ENCODE data around the gene TMBIM1.

TMBIM1 gene

DNA sequence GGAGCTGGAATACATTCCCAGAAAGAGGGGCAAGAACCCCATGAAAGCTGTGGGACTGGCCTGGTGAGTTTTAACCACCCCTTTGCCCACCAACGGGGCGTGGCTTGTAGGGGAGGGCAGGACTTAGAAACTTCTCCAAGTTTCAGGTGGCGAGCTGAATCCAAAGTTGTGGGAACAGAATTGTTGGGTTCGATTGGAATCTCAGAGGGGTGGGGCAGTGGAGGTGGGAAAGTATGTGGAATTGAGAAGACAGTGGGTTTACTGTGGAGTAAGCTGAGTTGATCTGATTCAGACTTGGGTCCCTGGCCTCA is 20.9 kb downstream of the TMBIM1 start:
- DNase-seq, result no peak

DNA sequence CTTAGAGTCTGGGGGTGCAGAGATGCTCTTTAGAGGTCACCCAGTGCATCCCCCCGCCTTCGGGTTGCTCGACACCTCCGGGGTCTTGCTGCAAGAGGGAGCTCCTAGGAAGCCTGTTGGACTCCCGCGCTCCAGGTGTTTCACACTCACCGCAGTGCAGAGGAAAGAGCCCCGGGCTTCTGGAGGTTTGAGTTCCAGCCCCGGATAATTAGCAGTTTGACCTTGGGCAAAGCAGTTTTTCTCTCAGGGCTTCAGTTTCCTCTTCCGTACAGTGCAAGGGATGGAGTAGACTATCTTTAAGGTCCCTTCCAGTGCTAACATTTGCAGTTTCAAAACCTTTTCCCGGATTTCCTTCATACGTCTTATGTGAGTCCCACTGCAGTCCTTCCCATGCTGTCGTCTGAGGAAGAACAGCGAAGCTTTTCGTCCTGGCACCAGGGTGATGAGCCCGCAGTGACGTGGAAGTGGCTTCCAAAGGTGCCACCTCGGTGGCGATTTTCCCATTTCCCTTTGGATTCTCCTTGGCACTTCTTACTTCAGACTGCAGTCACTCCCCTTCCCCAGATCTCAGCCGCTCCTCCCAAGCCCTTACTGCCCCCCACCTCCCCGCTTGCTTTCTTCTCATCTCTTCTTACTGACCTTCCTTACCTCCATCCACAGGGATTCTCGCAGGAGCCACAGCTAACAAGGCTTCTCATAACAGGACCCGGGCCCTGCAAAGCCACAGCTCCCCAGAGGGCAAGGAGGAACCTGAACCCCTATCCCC is 21.4 kb downstream of the TMBIM1 start:
- no peak for DNase-seq

DNA sequence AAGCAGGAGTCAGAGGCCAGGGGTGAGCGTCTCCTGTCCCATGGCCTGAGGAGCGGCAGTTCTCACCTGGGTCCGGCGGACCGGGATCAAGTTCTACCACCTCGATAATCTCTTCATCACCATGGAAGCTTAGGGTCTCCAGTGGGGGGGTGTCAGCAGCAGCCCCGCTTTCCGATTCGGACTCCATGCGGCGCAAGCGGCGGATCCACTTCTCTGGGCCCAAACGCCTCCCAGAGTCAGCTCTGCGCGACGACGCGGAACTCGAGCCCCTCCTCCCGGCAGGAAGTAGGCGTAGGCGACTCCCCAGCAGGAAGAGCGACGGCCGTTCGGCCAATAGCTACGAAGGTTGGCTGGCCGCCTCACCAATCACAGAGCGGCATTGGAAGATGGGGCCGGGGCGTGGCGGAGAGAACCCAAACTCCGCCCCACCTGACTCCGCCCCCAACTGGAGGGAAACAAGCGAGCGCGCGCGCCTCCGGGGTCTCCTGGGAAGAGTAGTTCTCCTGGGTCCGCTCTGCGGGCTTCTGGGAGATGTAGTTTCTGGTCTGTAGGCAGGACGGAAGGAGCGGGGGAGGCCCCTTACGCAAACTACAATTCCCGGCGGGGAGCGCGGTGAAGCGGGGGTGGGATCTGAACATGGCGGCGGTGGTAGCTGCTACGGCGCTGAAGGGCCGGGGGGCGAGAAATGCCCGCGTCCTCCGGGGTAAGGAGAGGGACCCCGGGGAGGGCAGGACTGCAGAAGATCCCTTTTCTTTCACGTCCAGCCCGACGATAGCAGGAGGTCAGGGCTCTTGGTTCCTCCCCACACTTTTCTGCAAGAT is 22.2 kb downstream of the TMBIM1 start, which contains the start of the genes AAMP and PNKD:
Gene AAMP (minus strand): TSS at position 238 of the 821 bp plus-strand sequence. CDS start 51 bp downstream, at position 187.
Gene PNKD (plus strand): TSS at position 620 of the 821 bp plus-strand sequence. CDS start 17 bp downstream, at position 637.
- peak; percentile 100 for DNase-seq

DNA sequence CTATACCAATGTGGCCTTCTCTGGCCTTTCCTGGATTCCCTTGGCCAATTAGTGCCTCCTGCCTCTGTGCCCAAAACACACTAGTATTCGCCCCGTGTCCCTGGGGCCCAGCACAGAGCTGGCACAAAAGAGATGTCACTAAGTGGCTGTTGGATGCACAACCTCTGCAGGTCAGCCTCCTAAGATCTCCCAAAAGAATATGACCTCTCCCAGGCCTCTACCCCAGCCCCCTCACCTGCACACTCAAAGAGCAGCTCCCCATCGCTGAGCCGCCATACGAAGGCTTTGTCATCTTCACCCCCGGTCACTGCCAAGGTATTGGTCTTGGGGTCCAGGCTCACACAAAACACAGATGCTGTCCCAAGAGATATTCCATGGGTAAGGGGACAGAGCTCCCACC is 25.0 kb downstream of the TMBIM1 start:
- no peak for DNase-seq

DNA sequence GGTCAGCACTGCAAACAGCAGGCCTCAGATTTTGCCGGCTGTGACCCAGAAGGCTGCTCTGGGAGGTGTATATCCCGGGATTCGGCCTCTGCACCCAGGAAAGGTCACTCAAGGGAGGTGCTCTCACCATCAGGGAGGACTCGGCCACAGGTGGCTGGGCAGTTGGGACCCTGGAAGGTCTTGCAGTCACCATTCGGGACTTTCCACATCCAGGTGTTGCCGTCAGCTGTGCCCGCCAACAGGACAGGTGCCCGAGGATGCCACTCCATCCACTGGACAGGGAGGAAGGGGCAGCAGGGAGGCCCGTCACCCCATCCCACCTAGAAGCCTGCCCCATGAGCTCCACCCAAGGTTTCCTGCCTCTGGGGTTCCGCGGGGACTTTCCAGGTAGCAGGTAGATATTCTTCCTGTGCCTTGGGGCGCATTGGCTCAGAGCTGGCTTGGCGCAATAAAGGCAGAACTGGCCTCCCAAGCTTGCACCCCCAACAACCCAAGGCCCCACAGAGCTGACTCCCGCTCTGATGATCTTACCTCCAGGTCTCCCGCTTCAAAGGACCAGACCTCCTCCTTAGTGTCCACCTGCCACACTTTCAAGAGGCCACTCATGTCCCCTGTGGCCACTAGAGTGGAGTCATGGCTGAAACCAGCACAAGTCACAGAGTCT is 25.9 kb downstream of the TMBIM1 start:
- DNase-seq, result no peak

DNA sequence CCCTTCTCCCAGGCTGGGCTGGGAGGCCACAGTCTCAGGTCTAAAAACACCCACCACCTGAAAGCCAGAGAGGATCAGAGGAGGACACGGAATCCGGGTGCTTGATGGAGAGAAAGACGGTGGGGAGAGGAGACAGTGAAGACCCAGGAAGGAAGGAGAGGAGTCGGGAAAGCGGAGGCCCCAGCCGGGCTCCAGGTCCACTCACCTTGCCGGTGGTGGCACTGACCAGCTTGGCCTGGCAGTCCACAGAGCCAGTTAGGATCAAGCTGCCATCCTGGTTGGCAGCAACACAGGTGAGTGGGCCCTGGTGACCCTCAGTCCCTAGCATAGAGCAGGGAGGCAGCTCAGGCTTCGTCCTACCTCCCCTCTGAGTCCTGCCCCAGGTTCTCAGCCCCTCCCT is 26.7 kb downstream of the TMBIM1 start:
- DNase-seq, result no peak

DNA sequence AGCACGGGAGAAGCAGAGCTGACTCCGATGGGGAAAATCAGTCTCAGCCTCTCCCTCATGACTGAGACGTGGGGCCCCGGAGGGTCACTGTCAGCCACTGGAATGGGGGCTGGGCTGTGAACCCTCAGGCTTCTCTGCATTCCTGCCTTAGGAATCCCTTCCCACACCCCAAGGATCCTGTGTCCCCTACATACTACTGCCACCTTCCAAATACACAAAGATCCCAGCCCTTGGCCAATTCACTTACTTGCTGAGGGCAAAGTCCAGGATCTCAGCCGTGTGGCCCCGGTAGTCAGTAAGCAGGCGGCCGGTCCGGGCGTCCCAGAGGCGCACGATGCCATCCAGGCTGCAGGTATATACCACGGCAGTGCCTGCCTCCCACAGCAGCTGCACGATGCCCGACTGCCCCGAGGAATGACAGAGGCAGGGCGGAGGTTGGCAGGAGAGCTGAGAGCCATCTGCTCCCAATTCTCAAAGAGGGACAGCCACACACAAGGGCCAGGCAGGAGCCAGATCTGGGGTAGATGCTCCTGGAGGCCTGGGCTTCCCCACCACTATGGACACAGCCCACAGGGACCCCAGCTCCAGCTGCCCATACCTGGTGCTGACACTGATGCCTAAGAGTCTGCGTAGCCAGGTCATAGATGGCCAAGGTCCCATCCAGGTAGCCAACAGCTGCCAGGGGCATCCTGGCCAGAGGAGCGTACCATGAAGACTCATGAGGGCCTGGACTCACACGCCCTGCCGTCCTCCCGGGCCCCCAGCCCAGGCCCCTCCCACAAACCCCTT is 27.3 kb downstream of the TMBIM1 start:
- no peak for DNase-seq

DNA sequence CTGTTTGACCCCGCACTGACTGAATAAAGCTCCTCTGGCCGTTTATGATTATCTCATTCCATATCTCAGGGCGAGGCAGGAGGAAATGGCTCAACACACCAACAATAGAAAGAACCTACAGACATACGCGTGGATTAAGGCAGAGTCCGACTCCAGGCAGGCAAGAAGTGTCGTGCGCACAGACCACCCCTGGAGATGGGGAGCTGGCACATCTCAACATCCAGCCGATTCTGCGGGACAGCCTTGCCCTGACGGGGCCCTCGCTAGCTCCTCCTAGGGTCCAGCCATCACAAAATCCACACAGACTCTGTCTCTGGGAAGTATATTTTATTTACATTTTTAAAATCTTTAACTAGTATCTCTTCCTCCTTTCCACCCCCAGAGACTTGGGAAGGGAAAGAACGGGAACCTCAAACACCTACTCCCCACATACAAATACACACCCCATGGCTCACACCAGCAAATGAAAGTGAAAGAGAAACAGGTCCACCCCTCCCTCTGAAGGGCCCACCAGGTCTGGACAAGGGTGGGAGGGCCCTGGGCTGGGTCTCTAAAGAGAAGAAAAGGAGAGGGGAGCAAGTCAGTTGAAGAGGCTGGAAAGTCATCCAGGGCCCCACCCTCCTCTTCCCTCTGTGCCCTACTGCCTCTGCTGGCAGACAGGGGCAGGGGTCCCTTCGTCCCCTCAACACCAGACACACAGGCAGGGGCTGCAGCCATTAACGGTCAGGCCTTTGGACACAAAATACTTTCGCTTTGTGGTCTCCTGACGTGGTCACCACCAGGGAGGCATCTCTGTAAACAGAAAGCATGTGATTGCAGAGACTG is 28.3 kb downstream of the TMBIM1 start:
- DNase-seq, result no peak

DNA sequence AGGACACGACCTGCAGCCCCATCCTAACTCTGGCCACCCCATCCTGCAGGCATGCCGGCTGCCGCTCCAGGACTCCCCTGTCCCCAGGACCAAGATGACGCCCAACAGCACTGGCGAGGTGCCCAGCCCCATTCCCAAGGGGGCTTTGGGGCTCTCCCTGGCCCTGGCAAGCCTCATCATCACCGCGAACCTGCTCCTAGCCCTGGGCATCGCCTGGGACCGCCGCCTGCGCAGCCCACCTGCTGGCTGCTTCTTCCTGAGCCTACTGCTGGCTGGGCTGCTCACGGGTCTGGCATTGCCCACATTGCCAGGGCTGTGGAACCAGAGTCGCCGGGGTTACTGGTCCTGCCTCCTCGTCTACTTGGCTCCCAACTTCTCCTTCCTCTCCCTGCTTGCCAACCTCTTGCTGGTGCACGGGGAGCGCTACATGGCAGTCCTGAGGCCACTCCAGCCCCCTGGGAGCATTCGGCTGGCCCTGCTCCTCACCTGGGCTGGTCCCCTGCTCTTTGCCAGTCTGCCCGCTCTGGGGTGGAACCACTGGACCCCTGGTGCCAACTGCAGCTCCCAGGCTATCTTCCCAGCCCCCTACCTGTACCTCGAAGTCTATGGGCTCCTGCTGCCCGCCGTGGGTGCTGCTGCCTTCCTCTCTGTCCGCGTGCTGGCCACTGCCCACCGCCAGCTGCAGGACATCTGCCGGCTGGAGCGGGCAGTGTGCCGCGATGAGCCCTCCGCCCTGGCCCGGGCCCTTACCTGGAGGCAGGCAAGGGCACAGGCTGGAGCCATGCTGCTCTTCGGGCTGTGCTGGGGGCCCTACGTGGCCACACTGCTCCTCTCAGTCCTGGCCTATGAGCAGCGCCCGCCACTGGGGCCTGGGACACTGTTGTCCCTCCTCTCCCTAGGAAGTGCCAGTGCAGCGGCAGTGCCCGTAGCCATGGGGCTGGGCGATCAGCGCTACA is 29.4 kb downstream of the TMBIM1 start:
- DNase-seq, result no peak

DNA sequence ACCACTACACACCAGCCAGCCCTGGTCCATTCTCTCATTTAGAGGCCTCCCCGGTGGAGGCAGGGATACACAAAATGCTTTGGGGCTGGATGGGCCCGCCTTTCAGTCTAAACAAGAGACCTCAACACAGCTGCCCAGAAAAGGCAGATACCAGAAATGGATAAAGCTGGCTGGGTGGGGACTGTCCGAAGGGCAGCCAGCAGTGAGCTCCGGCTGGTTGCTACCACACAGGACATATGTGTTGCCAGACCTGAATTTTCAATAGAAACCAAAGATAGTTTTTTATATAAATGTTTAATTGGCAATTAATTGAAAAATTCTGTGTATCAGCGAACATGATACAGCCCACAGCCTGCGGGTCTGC is 30.1 kb downstream of the TMBIM1 start:
- DNase-seq, result no peak

DNA sequence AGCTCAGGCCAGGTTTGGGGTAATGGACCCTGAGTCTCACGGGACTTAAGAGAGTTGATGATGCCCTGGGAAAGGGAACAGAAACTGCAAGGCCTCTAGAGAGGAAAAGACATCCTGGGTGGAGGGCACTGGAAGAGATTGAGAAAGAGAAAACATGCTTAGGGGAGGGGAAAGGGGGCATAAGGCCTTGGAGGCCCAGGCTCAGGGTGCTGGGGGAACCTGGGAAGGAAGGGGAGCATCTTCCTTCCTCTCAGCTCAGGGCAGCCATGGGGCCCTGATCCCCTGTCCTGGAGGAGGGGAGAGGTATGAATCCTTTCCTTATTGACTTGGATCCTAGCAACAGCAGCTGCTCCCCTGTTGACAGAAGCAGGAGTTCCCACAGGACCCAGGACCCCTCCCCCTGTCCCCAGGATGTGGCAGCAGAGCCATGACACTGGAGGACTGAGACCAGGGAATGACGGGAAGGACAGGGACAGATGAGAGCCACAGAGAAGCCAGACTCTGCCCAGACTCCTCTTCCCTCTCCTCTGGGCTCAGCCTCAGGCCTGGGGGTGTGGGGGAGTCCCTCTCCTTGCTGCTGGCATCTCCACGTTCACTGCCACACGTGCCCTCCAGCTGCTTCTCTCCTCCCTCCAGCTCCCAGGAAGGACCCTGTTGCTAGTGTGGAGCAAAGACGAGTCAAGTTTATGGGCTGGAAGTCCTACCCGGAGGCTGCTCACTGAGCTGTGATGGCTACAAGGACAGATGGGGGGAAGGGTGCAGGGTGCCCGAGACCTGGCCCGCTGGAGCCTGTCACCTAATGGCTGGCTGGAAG is 30.7 kb downstream of the TMBIM1 start:
- no peak for DNase-seq

DNA sequence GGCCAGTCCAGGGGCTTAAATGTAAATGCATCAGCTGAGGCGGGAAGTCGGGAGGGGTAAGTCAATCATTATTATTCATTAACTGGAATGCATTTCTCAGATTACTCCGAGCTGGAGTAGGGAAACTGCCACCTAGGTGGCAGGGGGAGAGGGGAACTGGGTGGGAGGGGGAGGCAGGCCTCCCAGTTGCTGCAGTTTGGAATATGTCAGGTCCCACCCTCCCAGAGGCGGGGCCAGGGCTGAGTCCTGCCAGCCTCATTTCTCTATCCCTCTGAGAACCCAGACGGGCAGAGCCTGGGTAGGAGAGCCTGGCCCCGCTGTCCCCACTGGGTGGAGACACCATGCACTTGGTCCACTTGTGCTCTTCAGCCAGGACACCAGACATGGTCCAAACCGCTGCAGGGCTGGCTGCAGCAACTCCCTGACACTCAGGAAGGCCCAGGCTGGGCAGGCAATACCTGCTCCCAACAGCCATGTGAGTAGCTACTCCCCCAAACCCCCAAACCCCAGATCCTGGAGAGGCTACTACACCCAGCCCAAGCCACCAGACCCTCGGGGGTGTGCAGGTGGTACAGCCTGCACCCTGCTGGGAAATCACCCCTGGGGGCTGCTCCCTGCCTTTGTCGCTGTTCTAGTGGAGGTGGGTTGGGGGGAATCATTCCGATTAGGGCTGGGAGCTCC is 31.4 kb downstream of the TMBIM1 start, which contains the start of gene GPBAR1:
Gene GPBAR1 (plus strand): TSS at position 274 of the 681 bp plus-strand sequence. CDS start 1,710 bp downstream, outside the sequence.
- no peak for DNase-seq

DNA sequence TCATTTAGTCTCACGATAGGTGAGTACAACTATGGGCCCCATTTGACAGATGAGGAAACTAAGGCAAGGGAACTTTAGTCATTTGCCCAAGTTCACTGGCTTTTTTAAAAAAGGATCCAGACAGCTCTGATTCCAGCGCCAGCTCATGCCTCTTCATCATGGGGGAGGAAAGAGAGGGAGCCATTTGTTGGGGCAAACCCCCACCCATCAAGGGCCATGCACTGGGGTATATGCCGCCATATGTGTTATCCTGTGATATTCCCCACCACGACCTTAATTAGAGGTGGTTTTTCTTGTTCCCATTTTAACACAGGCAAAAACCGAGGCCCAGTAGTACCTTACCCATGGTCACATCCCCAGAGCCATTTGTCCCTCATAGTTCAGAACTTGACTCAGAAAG is 32.1 kb downstream of the TMBIM1 start:
- no peak for DNase-seq

DNA sequence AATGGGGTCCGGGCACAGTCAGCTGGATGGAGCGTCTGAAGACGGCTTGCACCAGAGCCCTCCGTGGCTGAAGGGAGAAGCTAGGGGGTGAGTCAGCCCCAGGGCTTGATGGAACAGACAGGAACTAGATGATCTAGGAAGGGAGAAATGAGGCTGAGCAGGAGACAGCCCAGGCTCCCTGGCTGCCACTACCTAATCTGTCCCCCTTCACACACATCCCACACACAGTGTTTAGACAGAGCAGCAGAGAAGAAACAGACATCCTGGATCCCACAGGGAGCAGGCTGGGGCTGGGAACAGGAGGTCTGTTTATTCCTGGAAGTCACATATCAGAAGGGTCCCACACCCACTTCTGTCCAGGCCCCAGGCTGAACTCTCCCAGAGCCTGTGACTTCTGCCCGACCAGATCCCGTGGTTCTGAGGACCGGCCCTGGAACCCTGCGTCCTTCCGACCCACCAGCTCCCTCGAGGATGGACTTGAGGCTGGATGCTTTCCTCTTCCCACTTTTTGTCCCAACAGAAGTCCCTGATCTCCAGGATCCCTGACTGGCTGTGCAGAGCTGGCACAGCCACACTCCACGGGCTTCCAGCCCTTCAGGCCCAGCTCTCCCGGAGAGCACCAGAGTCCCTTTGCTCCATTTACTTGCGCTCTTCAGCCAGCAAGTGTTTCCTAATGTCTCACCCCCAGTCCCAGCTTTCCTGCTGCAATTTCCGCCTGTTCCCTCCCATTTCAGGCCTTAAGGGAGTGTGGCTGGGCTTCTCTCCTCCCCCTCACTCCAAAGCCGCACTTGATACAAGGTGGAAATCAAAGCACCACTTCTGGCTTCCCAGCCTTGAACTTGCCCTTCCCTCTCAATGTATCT is 33.0 kb downstream of the TMBIM1 start:
- DNase-seq, result no peak

DNA sequence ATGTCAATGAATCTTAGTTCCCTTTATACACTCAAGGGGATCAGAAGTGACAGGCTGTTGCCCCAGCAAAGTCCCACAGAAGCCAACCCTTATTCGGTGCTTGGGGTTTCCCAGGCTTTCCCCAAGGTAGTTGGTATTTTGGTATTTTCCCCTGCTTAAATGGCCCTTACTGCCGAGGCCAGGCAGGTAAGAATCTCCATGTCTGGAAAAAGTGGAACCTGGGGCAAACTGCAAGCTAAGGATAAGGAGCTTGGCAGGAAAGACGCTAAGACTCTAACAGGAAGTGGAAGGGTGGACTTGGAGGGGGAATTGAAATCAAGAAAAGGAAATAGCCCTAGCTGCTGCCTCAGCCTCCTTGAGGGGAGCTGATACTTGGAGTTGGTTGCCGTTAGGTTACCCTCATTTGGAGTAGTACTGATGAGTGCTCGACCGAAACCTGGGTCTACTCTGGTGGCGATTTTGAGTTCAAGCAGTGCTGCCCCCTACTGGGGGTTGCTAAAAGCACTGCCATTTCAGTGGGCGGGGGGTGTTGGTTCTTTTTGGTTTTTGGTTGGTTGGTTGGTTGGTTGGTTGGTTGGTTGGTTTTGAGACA is 34.8 kb downstream of the TMBIM1 start:
- DNase-seq, result no peak

DNA sequence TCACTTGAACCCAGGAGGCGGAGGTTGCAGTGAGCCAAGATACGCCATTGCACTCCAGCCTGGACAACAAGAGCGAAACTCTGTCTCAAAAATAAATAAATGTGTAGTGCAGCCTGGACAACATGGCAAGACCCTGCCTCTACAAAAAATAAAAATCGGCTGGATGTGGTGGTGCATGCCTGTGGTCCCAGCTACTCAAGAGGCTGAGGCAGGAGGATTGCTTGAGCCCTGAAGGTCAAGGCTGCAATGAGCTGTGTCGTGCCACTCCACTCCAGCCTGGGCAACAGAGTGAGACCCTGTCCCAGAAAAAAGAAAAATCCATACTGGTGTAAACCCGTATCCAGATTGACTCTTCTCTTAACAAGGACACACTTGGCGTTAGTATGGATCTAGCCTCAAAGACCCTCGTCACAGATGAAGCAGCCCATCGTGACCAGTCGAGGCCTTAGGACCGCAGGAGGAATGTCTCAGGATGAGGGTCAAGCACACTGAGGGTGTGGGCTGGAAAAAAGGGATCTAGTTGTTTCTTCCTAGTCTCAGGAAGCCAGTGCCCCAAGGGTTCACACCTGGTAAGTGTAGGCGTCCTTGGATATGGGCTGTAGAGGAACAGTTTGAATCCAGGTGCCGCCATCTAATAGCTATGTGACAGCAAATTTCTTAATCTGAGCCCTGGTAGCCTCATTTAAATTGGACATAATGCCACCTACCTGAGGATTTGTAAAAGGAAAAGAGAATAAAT is 35.5 kb downstream of the TMBIM1 start:
- no peak for DNase-seq

DNA sequence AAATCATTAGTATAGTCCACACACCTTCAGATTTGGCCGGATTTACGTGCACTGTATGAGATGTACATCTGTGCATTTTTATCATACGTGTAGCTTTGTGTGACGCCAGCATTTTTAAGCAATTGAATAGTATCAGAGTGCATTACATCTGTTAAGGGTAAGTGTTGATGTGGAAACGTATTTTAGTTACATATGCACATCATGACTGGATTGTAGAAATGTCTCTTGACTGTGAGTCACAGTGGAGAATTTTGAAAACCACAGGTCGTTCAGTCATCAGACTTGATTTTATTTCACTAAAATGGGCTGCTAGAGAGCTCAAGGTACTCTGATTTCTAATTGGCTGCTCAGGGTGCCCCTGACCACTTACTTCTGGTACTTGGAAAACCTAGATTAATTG is 36.9 kb downstream of the TMBIM1 start:
- no peak for DNase-seq

Measured in femur (tissue), 1 donor.